Pancreas (tissue), 10 donors: ENCODE results near the gene CFAP69. TPM values are rescaled to one million over a fixed set of nuclear protein-coding genes. Genes with fewer than 3 reads are reported as not detected.

ENCODE experiments used
- ATAC-seq, 4 donors: fragments of 200-7000 bp; cut with Tn5 transposase; one replicate each; pipeline versions ENCODE4 v1.8.0 to v1.9.1; 2020; ENCODE audit warnings: mild to moderate bottlenecking in 4 of 4, moderate library complexity in 4 of 4
- DNase-seq, 6 donors: peaks; one replicate each; pipeline ENCODE4 v3.0.0-alpha.2; 2020
- FAIRE-seq: peaks from 2 replicates; lab custom pipeline; 2012; peaks lifted over from hg19 to GRCh38; lab: Jason Lieb, UNC
- H3K27ac ChIP-seq, 4 donors: fragments of 200-600 bp; sonication (generic); 1 replicate in 3 of 4; 2 replicates in 1 of 4; pipeline versions ENCODE4 v1.5.0 to v1.8.0; 2020
- H3K27me3 ChIP-seq, 4 donors: fragments of 200-600 bp; one replicate each; pipeline ENCODE4 v1.8.0; 2021
- H3K36me3 ChIP-seq, 3 donors: fragments of 200-600 bp; sonication (generic) in 1 of 3; one replicate each; pipeline versions ENCODE4 v1.5.0 to v1.8.0; 2020 to 2021
- H3K4me1 ChIP-seq, 3 donors: fragments of 200-600 bp; one replicate each; pipeline ENCODE4 v1.8.0; 2021
- H3K4me3 ChIP-seq, 4 donors: fragments of 200-600 bp; sonication (generic) in 2 of 4; one replicate each; pipeline versions ENCODE4 v1.5.0 to v1.8.0; 2020 to 2021
- H3K9me3 ChIP-seq, 4 donors: fragments of 200-600 bp; one replicate each; pipeline ENCODE4 v1.8.0; 2021
- CTCF ChIP-seq, 4 donors: fragments of 200-600 bp; sonication (generic) in 3 of 4; IDR thresholded peaks; one replicate each; pipeline versions ENCODE4 v1.5.0 to v1.8.0; 2021; ENCODE audit warnings: antibody characterized with exemption in 4 of 4
- WGBS, 2 donors: extraction: QIAGEN DNeasy Blood & Tissue Kit; methylation state at CpG; one replicate each; pipeline ENCODE4 v1.1.7; 2013; 5-methylcytosine and 5-hydroxymethylcytosine counted together
- intact Hi-C, 3 donors: fragments of 100-400 bp; cut with DNase I; formaldehyde crosslinking; loops; one replicate each; pipeline versions ENCODE4 v1.11.1 to v1.14.2; 2022
- polyA plus RNA-seq, 2 donors: library from polyadenylated mRNA; stranded (reverse); fragments of 200-250 nt; gene quantifications; one replicate each; pipeline ENCODE4 v1.2.3, GENCODE V29; 2013
- total RNA-seq, 6 donors: library from RNA; stranded (reverse); fragmentation: NEBNext Ultra II Directional in 4 of 6; extraction: Animal tissue kit (Norgen Biotek cat#: 25700) in 4 of 6; gene quantifications; one replicate each; pipeline versions ENCODE4 v1.2.1 to v1.2.4, GENCODE V29; 2021 to 2023
- donor health status: healthy with polysubstance abuse.
- donor health status: DM: no; HTN: no; CAD: no; lungs with moderate emphysema.
- donor health status: DM: no; HTN: no; CAD: no.
- donor health status: control.
- donor health status: control.
- donor health status: Bipolar disorder and iron deficiency.
- donor health status: DM: yes; HTN: yes; CAD: no.
- donor health status: DM: no; HTN: no; CAD: no.
- donor health status: DM: no; HTN: no; CAD: no.
- donor health status: DM: yes; HTN: yes; CAD: no.

Gene CFAP69
- total and polyA plus RNA-seq, 8 donors, result 2.6 to 12.8 (median 4.1) TPM

GRCh38 chr7:90290244-90291113 lies 45.5 kb downstream of the CFAP69 start:
- H3K4me3 ChIP-seq, result no peak overlapping the region
- no peak for ATAC-seq
- intact Hi-C loops, result no loop called here
- no peak for DNase-seq
- no peaks in the 10 kb centered on the region for H3K9me3 ChIP-seq
- H3K27me3 ChIP-seq, result no peaks in the 10 kb centered on the region
- FAIRE-seq, result no peak
- no peak for TF ChIP-seq CTCF (IDR thresholded peaks at IDR 0.05)
- WGBS, 2 donors, result 90 to 92% methylated on average over 3 of the region's 3 CpGs
- no peaks in the 10 kb centered on the region for H3K36me3 ChIP-seq
- H3K27ac ChIP-seq, result no peak overlapping the region
- H3K4me1 ChIP-seq, result no peaks in the 10 kb centered on the region

GRCh38 chr7:90298145-90299038 lies 53.4 kb downstream of the CFAP69 start:
- no peak for DNase-seq
- WGBS, 2 donors, result 44 to 58% methylated on average over 5 of the region's 5 CpGs
- no peaks in the 10 kb centered on the region for H3K4me1 ChIP-seq
- H3K9me3 ChIP-seq, result no peaks in the 10 kb centered on the region
- peak; percentile 58 to 91 (median 86) for ATAC-seq
- H3K27ac ChIP-seq, result no peak overlapping the region
- no peaks in the 10 kb centered on the region for H3K36me3 ChIP-seq
- H3K27me3 ChIP-seq, result no peaks in the 10 kb centered on the region
- intact Hi-C loops, result no loop called here
- peak; percentile 13 for FAIRE-seq
- no peak overlapping the region for H3K4me3 ChIP-seq
- TF ChIP-seq CTCF (IDR thresholded peaks at IDR 0.05), result peak in 1 of 4 donors; percentile 21

- Histone ChIP-seq H3K4me3 (no peak overlapping the region), H3K36me3 (no peaks in the 10 kb centered on the region), H3K27me3 (no peaks in the 10 kb centered on the region), H3K4me1 (no peaks in the 10 kb centered on the region), H3K27ac (no peak overlapping the region), H3K9me3 (no peaks in the 10 kb centered on the region)
- FAIRE-seq (peak; percentile 71), ATAC-seq (no peak), DNase-seq (no peak)
- intact Hi-C loops, result no loop called here
- 91 to 95% methylated on average over 1 of the region's 1 CpG for WGBS, 2 donors
- no peak for TF ChIP-seq CTCF (IDR thresholded peaks at IDR 0.05)
Observed at GRCh38 chr7:90303241-90303640, 58.3 kb downstream of the CFAP69 start.

- FAIRE-seq (no peak), DNase-seq (no peak), ATAC-seq (no peak)
- TF ChIP-seq CTCF (IDR thresholded peaks at IDR 0.05), result no peak
- H3K9me3 ChIP-seq, result no peaks in the 10 kb centered on the region
- H3K27me3 ChIP-seq, result no peaks in the 10 kb centered on the region
- intact Hi-C loops, result no loop called here
- H3K4me1 ChIP-seq, result no peaks in the 10 kb centered on the region
- no peak overlapping the region for H3K27ac ChIP-seq
- no peak overlapping the region for H3K4me3 ChIP-seq
- H3K36me3 ChIP-seq, result no peaks in the 10 kb centered on the region
- WGBS, 2 donors, result 76 to 78% methylated on average over 5 of the region's 5 CpGs
Observed at GRCh38 chr7:90309872-90310271, 64.9 kb downstream of the CFAP69 start.
